Adipocyte (in vitro differentiated cells): ENCODE measurements around the gene DOK7.
"Not testable (repeated sequence)": the region's sequence is repeated elsewhere in the genome, so short reads cannot be mapped to it uniquely, and the experiment has no call there.

Experiments
- DNase-seq: peaks from one replicate; pipeline ENCODE4 v3.0.0-alpha.2; 2015; ENCODE audit warnings: low read depth
- H3K27me3 ChIP-seq: replicated peaks from 2 replicates; pipeline ENCODE4 v1.7.0; 2013; ENCODE audit warnings: mild to moderate bottlenecking, low read length, moderate library complexity; ENCODE audit not compliant: control insufficient read depth, insufficient read depth
- H3K36me3 ChIP-seq: 2 replicates; pipeline ENCODE4 v1.7.0; 2013; ENCODE audit warnings: low read length, mild to moderate bottlenecking, moderate library complexity; ENCODE audit not compliant: control insufficient read depth, insufficient read depth, severe bottlenecking
- H3K4me1 ChIP-seq: 2 replicates; pipeline ENCODE4 v1.7.0; 2013; ENCODE audit warnings: mild to moderate bottlenecking, low read length, moderate library complexity; ENCODE audit not compliant: control insufficient read depth, insufficient read depth
- H3K4me3 ChIP-seq: 2 replicates; pipeline ENCODE4 v1.7.0; 2013; ENCODE audit warnings: mild to moderate bottlenecking, low read length, moderate library complexity
- H3K9ac ChIP-seq: 2 replicates; pipeline ENCODE4 v1.7.0; 2013; ENCODE audit warnings: mild to moderate bottlenecking, low read length, moderate library complexity
- H3K9me3 ChIP-seq: 2 replicates; pipeline ENCODE4 v1.7.0; 2013; ENCODE audit warnings: mild to moderate bottlenecking, low read length, moderate library complexity; ENCODE audit not compliant: control insufficient read depth

Gene DOK7

GRCh38 chr4:3459156-3459555, 4.0 kb upstream of the DOK7 start:
- not testable (repeated sequence) for DNase-seq, H3K4me1 ChIP-seq, H3K9ac ChIP-seq, H3K4me3 ChIP-seq, H3K36me3 ChIP-seq
- H3K9me3 ChIP-seq: peaks cover 37% of the 10 kb centered on the region
- H3K27me3 ChIP-seq: peaks cover 16% of the 10 kb centered on the region

DNA sequence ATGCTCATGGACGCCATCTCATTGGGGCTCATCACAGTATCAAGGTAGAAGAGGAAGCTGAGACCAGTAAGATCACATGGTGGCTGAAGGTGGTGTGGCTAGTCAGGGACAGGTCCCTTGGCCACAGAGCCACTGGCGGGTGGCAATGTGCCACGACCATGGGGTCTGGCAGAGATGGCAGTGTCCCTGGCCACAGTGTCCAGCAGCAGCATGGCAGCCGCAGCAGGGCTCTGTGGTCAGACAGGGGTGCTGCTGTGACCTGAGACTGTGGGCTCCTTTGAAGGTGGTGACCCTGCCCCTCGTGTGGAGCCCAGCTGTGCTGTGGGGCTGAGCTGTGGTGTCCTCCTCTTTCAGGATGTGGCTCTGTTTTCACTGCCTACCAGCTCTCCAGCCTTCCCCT, 2.2 kb upstream of the DOK7 start:
- no peak for DNase-seq
- peaks cover 20% of the 10 kb centered on the region for H3K9me3 ChIP-seq
- H3K27me3 ChIP-seq: peaks cover 28% of the 10 kb centered on the region
- no peak overlapping the region for H3K9ac ChIP-seq
- no peak overlapping the region for H3K4me3 ChIP-seq
- H3K4me1 ChIP-seq: no peaks in the 10 kb centered on the region
- no peaks in the 10 kb centered on the region for H3K36me3 ChIP-seq

DNA sequence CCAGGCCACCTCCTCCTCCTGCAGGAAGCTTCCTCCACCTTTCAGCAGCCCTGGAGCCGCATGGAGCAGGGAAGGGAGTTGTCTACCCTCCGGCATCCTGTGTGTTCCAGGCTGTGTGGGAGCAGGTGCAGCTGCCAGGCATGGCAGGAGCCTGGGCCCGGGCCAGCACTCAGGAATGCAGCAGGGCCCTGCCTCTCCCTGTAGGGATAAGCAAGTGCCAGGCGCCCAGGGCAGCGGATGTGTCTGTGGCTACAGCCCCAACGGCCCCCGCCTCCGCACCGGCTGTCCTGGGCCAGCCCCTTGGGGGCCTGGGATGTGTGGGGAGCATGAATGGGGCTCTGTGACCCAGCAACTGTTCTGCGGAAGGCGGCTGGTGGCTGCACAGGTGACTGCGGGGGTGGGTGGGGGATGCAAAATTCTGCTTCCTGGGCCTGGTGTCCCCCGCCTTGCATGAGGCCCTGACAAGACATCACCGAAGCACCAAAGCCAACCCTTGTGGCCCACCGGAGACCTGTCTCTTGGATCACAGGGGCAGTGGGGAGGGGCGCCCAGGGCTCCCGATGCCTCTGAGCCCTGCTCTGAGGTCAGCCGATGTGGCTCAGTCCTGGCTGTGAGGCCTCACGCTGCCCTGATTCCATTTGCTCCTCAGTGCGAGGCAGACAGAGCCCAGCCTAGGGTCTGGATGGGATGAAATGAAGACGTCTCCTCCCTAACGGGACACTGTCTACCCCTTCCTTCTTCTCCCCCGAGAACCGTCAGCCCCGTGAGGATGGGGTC, 1.4 kb upstream of the DOK7 start:
- H3K4me1 ChIP-seq: no peaks in the 10 kb centered on the region
- H3K27me3 ChIP-seq: peaks cover 28% of the 10 kb centered on the region
- H3K9me3 ChIP-seq: peaks cover 16% of the 10 kb centered on the region
- H3K9ac ChIP-seq: no peak overlapping the region
- no peak for DNase-seq
- no peak overlapping the region for H3K4me3 ChIP-seq
- H3K36me3 ChIP-seq: no peaks in the 10 kb centered on the region

GRCh38 chr4:3462321-3462789, 751 bp upstream of the DOK7 start:
- H3K4me1 ChIP-seq: no peaks in the 10 kb centered on the region
- peaks cover 10% of the 10 kb centered on the region for H3K9me3 ChIP-seq
- H3K9ac ChIP-seq: no peak overlapping the region
- peaks cover 28% of the 10 kb centered on the region for H3K27me3 ChIP-seq
- H3K36me3 ChIP-seq: no peaks in the 10 kb centered on the region
- no peak overlapping the region for H3K4me3 ChIP-seq
- no peak for DNase-seq

DNA sequence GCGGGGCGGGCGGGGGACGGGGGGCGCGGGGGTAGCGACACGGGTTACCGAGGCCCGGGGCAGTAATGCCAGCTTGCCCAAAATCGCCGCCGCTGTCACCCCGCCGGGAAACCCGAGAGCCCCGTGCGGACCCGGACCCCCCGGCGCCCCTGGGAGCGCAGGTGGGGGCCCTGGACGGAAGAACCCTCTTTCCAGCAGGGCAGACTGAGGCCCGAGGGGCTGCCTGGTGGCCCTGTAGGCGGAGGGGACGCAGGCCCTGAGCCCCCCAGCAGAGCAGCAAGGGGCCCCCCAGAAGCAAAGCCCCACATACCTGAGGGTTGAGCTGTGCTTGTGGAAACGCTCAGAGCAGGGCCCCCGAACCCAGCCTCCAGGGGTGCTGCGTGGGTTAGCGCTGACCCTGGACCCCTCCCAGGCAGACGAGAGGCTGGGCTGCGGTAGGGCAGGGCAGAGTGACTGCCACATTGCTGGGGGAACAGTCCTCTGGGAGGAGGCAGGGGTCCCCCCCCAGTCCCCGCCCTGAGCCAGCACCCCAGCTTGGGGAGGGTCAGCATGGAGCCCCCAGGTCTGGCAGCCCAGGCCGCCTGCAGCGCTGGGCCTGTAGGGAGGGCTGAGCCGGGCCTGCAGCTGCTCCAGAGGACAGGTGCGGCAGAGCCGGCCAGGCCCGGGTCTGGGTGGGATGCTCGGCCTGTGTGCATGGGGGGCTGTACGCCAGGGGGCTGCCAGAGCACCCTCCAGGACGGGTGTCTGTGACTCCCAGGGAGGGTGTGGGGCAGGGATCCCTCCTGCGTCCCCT, 646 bp downstream of the DOK7 start:
- H3K36me3 ChIP-seq: no peaks in the 10 kb centered on the region
- H3K9me3 ChIP-seq: peaks cover 9% of the 10 kb centered on the region
- DNase-seq: no peak
- no peak overlapping the region for H3K9ac ChIP-seq
- H3K27me3 ChIP-seq: peaks cover 28% of the 10 kb centered on the region
- no peaks in the 10 kb centered on the region for H3K4me1 ChIP-seq
- H3K4me3 ChIP-seq: no peak overlapping the region

DNA sequence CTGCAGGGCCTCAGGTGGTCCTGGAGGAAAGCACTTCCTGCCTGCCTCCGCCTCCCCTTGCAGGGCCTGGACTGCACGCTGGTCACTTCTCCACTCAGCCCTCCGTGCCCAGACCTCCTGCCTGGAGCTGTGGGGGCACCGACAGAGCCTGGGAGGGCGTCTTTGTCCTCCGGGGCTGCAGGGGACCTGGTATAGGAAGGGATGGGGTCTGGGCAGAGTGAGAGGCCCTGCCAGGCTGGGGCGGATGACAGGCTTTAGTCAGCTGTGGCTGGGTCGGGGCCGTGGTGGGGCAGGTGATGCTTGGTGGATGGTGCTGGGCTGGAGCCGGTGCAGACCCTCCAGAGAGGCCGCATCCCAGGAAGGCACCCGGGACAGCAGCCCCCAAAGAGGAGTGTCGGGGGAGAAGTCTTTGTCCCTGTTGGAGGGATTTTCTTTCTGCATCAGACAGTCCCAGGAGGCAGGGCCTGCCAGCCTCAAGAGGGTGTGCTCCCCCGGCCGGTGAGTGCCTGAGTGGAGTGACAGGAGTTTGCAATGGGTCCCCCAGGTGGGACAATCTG, 1.3 kb downstream of the DOK7 start:
- Histone ChIP-seq H3K36me3 (no peaks in the 10 kb centered on the region), H3K9ac (no peak overlapping the region), H3K9me3 (peaks cover 9% of the 10 kb centered on the region), H3K27me3 (peaks cover 28% of the 10 kb centered on the region), H3K4me3 (no peak overlapping the region), H3K4me1 (no peaks in the 10 kb centered on the region)
- no peak for DNase-seq

DNA sequence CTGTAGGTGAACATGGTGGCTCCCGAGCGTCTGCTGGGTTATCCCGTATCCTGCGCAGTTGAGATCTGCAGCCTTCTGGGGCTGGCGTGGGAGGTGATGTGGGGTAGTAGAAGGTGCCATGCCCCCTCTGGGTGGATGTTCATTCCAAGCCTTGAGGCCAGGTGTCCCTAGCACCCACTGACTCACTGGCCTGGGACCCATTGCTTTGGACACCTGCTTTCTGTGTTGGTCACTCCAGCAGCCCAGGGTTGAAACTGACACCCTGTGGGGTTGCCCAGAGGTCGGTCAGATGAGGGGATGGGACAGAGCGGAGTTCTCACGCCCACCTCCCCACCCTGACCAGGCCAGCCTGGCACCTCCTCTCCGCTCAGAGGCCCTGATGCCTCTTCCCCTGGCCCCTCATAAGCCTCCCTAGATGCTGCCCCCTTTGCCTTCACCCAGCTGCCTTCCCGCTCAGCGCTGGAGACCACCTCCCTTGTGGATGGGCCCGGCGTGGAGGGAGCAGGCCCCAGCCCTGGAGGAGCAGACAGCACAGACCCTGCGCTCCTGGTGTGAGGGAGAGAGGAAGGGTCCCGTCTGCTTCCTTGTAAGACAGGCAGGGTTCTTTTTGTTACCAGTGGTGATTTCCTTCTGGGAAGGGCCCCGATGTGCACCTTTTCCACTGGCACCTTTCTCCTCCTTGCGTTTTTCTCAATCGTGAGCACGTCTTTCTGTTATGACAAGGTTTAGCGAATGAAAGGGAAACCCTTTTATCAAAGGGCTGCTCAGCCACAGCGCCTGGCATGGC, 2.0 kb downstream of the DOK7 start:
- Histone ChIP-seq H3K27me3 (peaks cover 31% of the 10 kb centered on the region), H3K36me3 (no peaks in the 10 kb centered on the region), H3K4me3 (no peak overlapping the region), H3K9ac (no peak overlapping the region), H3K9me3 (peaks cover 6% of the 10 kb centered on the region), H3K4me1 (no peaks in the 10 kb centered on the region)
- DNase-seq: no peak

DNA sequence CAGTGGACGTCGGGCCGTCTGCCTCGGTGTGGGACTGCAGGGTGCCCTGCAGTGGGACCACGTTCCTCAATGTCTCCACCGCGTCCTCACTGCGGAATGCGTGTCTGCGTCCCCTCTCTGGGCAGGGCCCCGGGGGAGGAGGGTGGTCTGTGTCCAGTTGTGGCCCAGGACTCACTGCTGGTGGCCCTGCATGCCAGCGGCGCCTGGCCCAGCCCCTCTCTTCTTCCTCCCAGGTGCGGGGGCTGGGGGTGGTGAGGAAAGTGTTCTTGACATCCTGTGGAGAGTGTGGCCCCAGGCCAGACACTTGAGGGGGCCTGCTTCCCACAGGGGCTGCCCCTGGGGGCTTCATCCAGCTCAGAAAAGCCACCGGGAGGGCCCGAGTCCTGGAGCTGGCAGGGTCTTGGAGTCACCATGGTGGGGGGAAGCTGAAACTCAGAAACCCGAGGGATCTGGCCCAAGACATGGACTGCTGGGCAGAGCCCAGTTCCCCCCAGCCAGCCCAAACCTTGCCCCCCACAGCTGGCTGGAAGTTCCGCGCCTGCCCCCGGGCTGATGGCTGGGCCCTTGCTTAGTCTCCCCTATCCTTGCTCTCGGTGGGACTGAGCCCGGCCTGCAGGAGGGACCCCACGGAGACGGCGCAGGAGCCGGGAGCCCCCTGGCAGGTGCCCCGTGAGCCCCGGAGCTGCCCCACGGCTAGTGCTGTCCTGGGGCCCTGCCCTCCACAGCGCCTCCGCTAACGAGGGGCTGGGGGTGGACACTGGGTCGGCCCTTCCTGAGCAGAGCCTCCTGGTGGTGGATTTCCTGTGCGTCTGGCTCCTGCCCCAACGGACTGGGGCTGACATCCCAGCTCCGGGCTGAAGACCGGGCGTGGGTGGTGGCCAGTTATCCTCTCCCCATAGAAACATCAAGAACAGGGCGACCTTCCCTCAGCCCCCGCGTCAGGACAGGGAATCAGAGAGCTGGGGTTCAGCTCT, 2.9 kb downstream of the DOK7 start:
- no peak for DNase-seq
- H3K9ac ChIP-seq: no peak overlapping the region
- H3K4me3 ChIP-seq: no peak overlapping the region
- peaks cover 34% of the 10 kb centered on the region for H3K27me3 ChIP-seq
- H3K36me3 ChIP-seq: no peaks in the 10 kb centered on the region
- H3K9me3 ChIP-seq: no peaks in the 10 kb centered on the region
- no peaks in the 10 kb centered on the region for H3K4me1 ChIP-seq

GRCh38 chr4:3466691-3467600, 3.8 kb downstream of the DOK7 start:
- no peaks in the 10 kb centered on the region for H3K36me3 ChIP-seq
- no peak overlapping the region for H3K9ac ChIP-seq
- H3K9me3 ChIP-seq: no peaks in the 10 kb centered on the region
- H3K4me1 ChIP-seq: no peaks in the 10 kb centered on the region
- H3K27me3 ChIP-seq: peaks cover 41% of the 10 kb centered on the region
- H3K4me3 ChIP-seq: no peak overlapping the region
- DNase-seq: no peak
